PC-3 (cell line): ENCODE data around the gene LRRFIP1. TPM values are rescaled to one million over a fixed set of nuclear protein-coding genes. Genes with fewer than 3 reads are reported as not detected.
A peak's percentile ranks its signal among the peaks of the same experiment; 100 is the strongest.

ENCODE experiments used
- ATAC-seq: fragments of 200-7000 bp; cut with Tn5 transposase; 2 replicates; pipeline ENCODE4 v1.9.1; 2020; ENCODE audit warnings: mild to moderate bottlenecking, moderate library complexity
- BruUV-seq: library from RNA; stranded (reverse); fragments of 400-500 nt; replicated peaks from 2 replicates; lab custom pipeline; 2021; lab: Mats Ljungman, UMichigan
- CTCF ChIA-PET: fragments of 300-600 bp; sonication (Branson Sonifier 250); formaldehyde crosslinking; loops from one replicate; lab custom pipeline; 2022; ENCODE audit warnings: antibody characterized with exemption; lab: Charles Lee
- POLR2A ChIA-PET: fragments of 300-600 bp; sonication (Branson Sonifier 250); formaldehyde crosslinking; loops from one replicate; lab custom pipeline; 2022; ENCODE audit warnings: antibody characterized with exemption; ENCODE audit not compliant: unreplicated experiment; lab: Charles Lee
- DNase-seq: peaks from one replicate; pipeline ENCODE4 v3.0.0-alpha.2; 2015
- H2AFZ ChIP-seq: fragments of 300-600 bp; sonication (generic); 2 replicates; pipeline ENCODE4 v1.6.0; 2016; ENCODE audit warnings: antibody characterized with exemption, low read length
- H3F3A ChIP-seq: fragments of 300-600 bp; sonication (generic); one replicate; pipeline ENCODE4 v1.6.0; 2017; ENCODE audit warnings: antibody characterized with exemption, low read length, control low read depth, mild to moderate bottlenecking; ENCODE audit not compliant: unreplicated experiment
- H3K27ac ChIP-seq: fragments of 300-600 bp; sonication (generic); 2 replicates; pipeline ENCODE4 v1.5.1; 2016; ENCODE audit warnings: mild to moderate bottlenecking, low read length
- H3K27me3 ChIP-seq: fragments of 300-600 bp; sonication (generic); 2 replicates; pipeline ENCODE4 v1.6.1; 2016; ENCODE audit warnings: low read length, mixed read lengths
- H3K36me3 ChIP-seq: fragments of 300-600 bp; sonication (generic); 2 replicates; pipeline ENCODE4 v1.6.1; 2016; ENCODE audit warnings: low read depth, mixed run types, low read length, mixed read lengths
- H3K4me1 ChIP-seq: fragments of 300-600 bp; sonication (generic); 2 replicates; pipeline ENCODE4 v1.5.1; 2016; ENCODE audit warnings: low read length; ENCODE audit not compliant: insufficient read depth
- H3K4me2 ChIP-seq: fragments of 300-600 bp; sonication (generic); 2 replicates; pipeline ENCODE4 v1.6.0; 2016; ENCODE audit warnings: low read length
- H3K4me3 ChIP-seq: fragments of 300-600 bp; sonication (generic); 2 replicates; pipeline ENCODE4 v1.5.1; 2016; ENCODE audit warnings: mild to moderate bottlenecking, low read length, mixed read lengths
- H3K79me2 ChIP-seq: fragments of 300-600 bp; sonication (generic); 2 replicates; pipeline ENCODE4 v1.6.1; 2017; ENCODE audit warnings: low read length, mixed read lengths
- H3K9ac ChIP-seq: fragments of 300-600 bp; sonication (generic); 2 replicates; pipeline ENCODE4 v1.6.0; 2016; ENCODE audit warnings: mild to moderate bottlenecking, low read length
- H3K9me2 ChIP-seq: fragments of 300-600 bp; sonication (generic); replicated peaks from 2 replicates; pipeline ENCODE4 v1.6.1; 2016; ENCODE audit warnings: mixed run types, low read length, mixed read lengths
- H3K9me3 ChIP-seq: fragments of 300-600 bp; sonication (generic); 2 replicates; pipeline ENCODE4 v1.6.1; 2016; ENCODE audit warnings: low read length, mixed read lengths
- H4K20me1 ChIP-seq: fragments of 300-600 bp; sonication (generic); 2 replicates; pipeline ENCODE4 v1.6.1; 2016; ENCODE audit warnings: low read length, mixed read lengths
- CTCF ChIP-seq: fragments of 300-600 bp; sonication (generic); conservative IDR thresholded peaks from 2 replicates; pipeline ENCODE4 v1.5.1; 2017; ENCODE audit warnings: antibody characterized with exemption, low read depth, mild to moderate bottlenecking, low read length
- EZH2 ChIP-seq: fragments of 300-600 bp; sonication (generic); IDR thresholded peaks from one replicate; pipeline ENCODE4 v1.6.1; 2017; ENCODE audit warnings: antibody characterized with exemption, mild to moderate bottlenecking, low read length; ENCODE audit not compliant: unreplicated experiment
- EZH2phosphoT487 ChIP-seq: fragments of 300-600 bp; sonication (generic); IDR thresholded peaks from 2 replicates; pipeline ENCODE4 v1.6.1; 2018; ENCODE audit warnings: mild to moderate bottlenecking, antibody characterized with exemption, low read length, borderline replicate concordance
- intact Hi-C: fragments of 100-400 bp; cut with micrococcal nuclease; formaldehyde crosslinking; loops from 2 replicates; pipeline ENCODE4 v1.9.0; 2023
- total RNA-seq: library from RNA; depleted of rRNA; stranded (reverse); fragments of >200 nt; gene quantifications from 2 replicates; pipeline ENCODE4 v1.2.3, GENCODE V29; 2014

Gene LRRFIP1
- total RNA-seq, 1 experiment from 2014 or later, result 87.8 TPM

GRCh38 chr2:237689336-237690131 lies 62.1 kb downstream of the LRRFIP1 start:
- Histone ChIP-seq H2AFZ (no peak overlapping the region), H3K9ac (no peak overlapping the region), H3K9me3 (no peaks in the 10 kb centered on the region), H3K9me2 (no peaks in the 10 kb centered on the region), H3K36me3 (no peaks in the 10 kb centered on the region), H3K4me2 (peak overlapping the region; percentile 37; the same call in 1 of the 2 replicates), H3F3A (peaks cover 2% of the 10 kb centered on the region), H4K20me1 (peaks cover 13% of the 10 kb centered on the region), H3K4me3 (no peak overlapping the region), H3K27ac (peak overlapping the region; percentile 11; the same call in 1 of the 2 replicates), H3K4me1 (peaks cover 51% of the 10 kb centered on the region), H3K79me2 (peaks cover 29% of the 10 kb centered on the region), H3K27me3 (no peaks in the 10 kb centered on the region)
- ATAC-seq, result no peak
- no TSS peak for BruUV-seq
- peak; percentile 60 for DNase-seq
- no peak for TF ChIP-seq EZH2
- TF ChIP-seq EZH2phosphoT487, result no peak
- no peak for TF ChIP-seq CTCF
- ChIA-PET CTCF (interaction anchor here (0.6 to 1.0 kb wide), 4 partner anchors 13 to 47 kb away, joined by 3 to 13 read pairs (median 4); no protein-coding TSS in a partner anchor), POLR2A (interaction anchor here (0.6 kb wide), 1 partner anchor 918 kb away, joined by 4 read pairs; no protein-coding TSS in a partner anchor)
- intact Hi-C loops, result loop anchor here (5.0 to 10.0 kb wide), 2 partner anchors 165 to 202 kb away; partner anchors contain the start of genes MLPH and RAMP1

GRCh38 chr2:237691029-237691907 lies 63.9 kb downstream of the LRRFIP1 start:
- Histone ChIP-seq H3K4me2 (peak overlapping the region; percentile 86), H3K9me2 (no peaks in the 10 kb centered on the region), H3K9me3 (no peaks in the 10 kb centered on the region), H4K20me1 (peaks cover 26% of the 10 kb centered on the region), H3K27ac (peak overlapping the region; percentile 32; the same call in 1 of the 2 replicates), H3K27me3 (no peaks in the 10 kb centered on the region), H3F3A (peaks cover 10% of the 10 kb centered on the region), H3K79me2 (peaks cover 45% of the 10 kb centered on the region), H2AFZ (peak overlapping the region; percentile 86), H3K36me3 (no peaks in the 10 kb centered on the region), H3K4me1 (peaks cover 67% of the 10 kb centered on the region), H3K4me3 (peak overlapping the region; percentile 83), H3K9ac (peak overlapping the region; percentile 73)
- DNase-seq (peak; percentile 24), ATAC-seq (peak; percentile 49)
- intact Hi-C loops, result loop anchor here (5.0 to 10.0 kb wide), 2 partner anchors 164 to 204 kb away; partner anchors contain the start of genes MLPH and RAMP1
- TF ChIP-seq EZH2phosphoT487 (no peak), EZH2 (no peak), CTCF (no peak)
- POLR2A ChIA-PET, result interaction anchor here (0.5 to 0.7 kb wide), 2 partner anchors 67 to 436 kb away, joined by 3 to 4 read pairs; no protein-coding TSS in a partner anchor
- BruUV-seq, result no TSS peak
- CTCF ChIA-PET, result interaction anchor here (0.8 kb wide), 1 partner anchor 54 kb away, joined by 3 read pairs; no protein-coding TSS in a partner anchor
